ENCODE measurements around the gene SLC40A1.

Gene SLC40A1

DNA sequence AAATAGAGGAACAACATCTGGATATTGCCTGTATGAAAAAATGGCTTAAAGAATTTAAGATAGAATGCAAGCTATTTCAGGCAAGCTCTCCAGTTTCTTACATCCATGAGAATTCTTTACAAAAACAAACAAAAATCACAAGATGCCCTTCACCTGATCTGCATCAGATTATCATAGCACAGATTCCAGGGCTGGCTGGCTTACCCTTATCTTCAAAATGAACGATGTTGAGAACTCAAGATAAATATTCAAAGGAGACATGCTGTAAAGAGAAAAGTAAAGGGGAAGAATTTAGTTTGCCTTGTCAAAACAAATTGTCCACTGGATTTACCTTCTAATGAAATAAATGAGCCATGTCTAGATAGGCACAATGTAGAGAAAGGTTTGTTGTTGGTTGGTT lies 18.7 kb upstream of the SLC40A1 start:
- DNase-seq (ENCODE audit: low read depth), result no peak

- no peak for DNase-seq (ENCODE audit: low read depth)
Measured at GRCh38 chr2:189595417-189595816, 14.8 kb upstream of the SLC40A1 start.

DNA sequence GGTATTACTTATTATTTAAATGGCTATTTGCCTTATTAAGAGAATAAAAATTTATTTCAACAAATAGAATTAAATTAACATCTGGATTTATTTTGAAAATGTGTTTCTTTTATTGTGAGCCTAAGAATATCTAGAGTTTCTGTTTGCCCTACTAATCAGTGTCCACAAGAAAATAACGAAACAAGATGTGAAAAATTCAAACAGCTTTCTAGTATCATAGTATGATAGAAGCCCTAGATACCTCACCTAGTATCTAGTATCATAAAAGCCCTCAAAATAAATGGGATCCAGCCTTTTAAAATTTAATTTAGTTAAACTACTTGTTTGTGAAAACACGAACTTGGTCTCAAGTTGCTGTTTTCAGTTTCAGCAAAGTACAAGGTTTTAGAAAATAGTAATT lies 13.7 kb upstream of the SLC40A1 start:
- no peak for DNase-seq (ENCODE audit: low read depth)

- no peak for DNase-seq (ENCODE audit: low read depth)
Measured at GRCh38 chr2:189593115-189593514, 12.5 kb upstream of the SLC40A1 start.

- no peak for DNase-seq (ENCODE audit: low read depth)
Measured at GRCh38 chr2:189592353-189592984, 11.9 kb upstream of the SLC40A1 start.

DNA sequence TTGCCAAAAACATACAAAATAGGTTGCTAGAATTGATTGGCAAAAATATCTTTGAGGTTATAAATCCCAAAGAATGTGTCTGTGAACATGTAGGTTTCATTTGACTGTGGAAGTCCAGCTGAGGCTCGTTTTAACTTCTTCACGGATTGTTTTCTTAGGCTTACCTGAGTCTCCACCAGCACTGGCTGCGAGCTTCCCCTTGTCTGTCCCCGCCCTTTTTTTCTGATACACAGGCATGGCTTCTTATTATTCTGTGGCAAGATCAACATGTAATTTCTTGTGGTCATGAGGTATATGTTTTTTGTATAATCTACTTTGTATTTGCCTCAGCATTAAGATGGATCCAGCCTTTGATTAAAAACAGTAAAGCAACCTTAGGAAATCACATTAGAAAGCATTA lies 7.2 kb upstream of the SLC40A1 start:
- no peak for DNase-seq (ENCODE audit: low read depth)

DNA sequence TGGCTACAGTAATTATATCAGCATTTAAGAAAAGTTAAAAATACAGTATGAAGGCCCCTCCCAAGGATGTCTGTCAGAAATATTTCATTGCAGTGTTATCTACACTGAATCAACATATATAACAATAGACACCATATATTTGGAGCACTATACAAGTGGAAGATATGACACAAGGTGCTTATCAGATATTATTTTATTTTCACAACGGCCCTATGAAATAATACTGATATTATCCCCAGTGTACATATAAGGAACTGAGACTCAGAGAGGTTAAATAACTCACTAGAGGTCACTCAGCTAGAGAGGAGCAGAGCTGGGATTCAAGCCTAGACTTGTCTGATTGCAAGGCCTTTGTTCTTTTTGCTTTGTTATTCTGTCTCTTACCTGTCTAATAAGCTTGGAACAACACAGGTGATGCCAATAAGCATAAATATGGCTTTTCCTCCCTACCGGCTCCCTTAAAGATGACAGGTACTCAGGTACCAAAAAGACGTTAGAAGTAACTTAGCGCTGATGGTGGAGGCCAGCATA lies 4.7 kb upstream of the SLC40A1 start:
- DNase-seq (ENCODE audit: low read depth), result no peak

DNA sequence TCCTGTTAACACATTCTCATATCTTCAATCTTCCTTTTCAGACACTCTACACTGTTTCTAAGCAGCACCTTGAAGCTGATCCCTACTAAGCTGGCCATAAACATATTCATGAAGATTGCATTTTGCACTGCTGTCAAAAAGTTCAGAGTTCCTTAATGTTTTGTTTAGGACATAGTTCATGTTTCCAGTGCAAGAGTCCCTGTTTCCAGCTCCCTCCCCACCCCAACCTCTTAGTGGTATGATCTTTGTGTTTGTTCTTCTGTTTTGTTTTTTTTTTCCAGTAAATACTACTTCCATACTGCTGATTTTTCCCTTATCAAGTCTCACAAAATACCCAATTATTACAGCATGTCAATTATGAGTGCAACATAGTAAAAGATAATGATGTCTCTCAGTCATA lies 4.1 kb upstream of the SLC40A1 start:
- no peak for DNase-seq (ENCODE audit: low read depth)

- DNase-seq (ENCODE audit: low read depth), result no peak
Measured at GRCh38 chr2:189583227-189584198, 2.9 kb upstream of the SLC40A1 start.

DNA sequence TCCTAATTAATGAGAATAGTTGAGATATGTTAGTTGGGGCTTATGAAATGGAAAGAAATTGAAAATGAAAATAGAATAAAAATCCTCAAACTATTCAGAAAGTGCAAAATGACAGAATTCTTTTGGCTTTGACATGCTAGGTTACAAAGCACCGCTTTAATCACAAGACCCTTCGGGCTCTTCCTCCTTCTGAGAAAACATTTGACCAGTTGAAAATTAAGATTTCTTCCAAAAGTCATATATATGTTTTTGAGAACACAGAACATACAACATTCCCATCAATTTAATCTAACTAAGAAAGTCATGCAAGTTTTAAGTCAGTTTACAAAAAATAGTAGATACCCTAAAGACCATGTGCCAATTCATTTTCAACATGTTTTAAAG lies 2.2 kb upstream of the SLC40A1 start:
- no peak for DNase-seq (ENCODE audit: low read depth)

DNA sequence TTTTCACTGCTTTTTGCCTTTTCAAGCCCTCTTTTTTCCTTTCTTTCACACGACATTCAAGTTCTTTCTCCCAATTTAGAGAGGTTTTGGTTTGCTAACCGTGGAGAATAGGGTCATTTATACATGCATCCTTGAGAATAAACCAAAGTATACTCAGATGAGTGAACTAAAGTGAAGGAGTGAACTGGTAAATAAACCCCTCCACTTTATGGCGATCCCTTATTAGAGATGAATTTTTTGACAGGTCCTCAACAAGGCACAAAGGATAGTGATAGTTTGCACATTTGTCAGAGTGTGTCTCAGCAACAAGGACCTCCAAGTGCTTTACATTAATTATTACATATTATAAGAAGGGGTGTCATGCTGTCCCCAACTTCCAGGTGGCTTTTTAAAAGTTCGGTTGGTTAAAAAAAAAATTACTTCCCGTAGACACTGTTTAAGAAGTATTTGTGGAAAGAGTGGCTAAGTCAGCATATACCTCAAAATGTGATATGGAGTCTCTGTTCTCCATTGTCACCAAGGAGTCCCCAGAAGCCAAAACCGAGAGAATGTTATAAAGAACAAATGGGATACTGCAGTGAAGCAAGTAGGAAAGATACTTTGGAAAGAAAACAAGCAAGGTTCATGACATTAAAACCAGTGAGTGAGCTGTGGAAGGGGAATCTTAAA lies 1.7 kb upstream of the SLC40A1 start:
- no peak for DNase-seq (ENCODE audit: low read depth)

- peak; percentile 3 for DNase-seq (ENCODE audit: low read depth)
Measured at GRCh38 chr2:189581354-189582139, 961 bp upstream of the SLC40A1 start.

DNA sequence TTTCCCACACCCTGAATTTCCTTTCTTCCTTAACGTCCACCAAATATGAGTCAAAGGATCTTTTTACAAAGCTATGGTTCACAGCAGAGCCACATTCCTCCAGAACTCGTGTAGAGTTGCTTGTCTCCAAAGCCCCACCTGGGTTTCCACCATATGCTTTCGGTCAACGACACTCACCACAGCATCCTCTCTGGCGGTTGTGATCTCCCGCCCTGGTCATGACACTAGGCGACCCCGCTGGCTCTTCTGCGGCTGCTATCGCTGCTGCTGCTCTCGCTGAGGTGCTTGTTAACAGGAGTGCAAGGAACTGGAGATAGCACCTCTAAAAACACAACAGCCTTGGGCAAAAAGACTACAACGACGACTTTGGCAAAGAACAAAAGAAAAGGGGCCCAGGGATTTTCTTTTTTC lies 340 bp downstream of the SLC40A1 start:
- no peak for DNase-seq (ENCODE audit: low read depth)

- no peak for DNase-seq (ENCODE audit: low read depth)
Measured at GRCh38 chr2:189579585-189580186, 900 bp downstream of the SLC40A1 start.

GRCh38 chr2:189578272-189578950 lies 2.2 kb downstream of the SLC40A1 start:
- DNase-seq (ENCODE audit: low read depth), result no peak

GRCh38 chr2:189577121-189577520 lies 3.5 kb downstream of the SLC40A1 start:
- DNase-seq (ENCODE audit: low read depth), result no peak

- DNase-seq (ENCODE audit: low read depth), result no peak
Measured at GRCh38 chr2:189576396-189576795, 4.2 kb downstream of the SLC40A1 start.

DNA sequence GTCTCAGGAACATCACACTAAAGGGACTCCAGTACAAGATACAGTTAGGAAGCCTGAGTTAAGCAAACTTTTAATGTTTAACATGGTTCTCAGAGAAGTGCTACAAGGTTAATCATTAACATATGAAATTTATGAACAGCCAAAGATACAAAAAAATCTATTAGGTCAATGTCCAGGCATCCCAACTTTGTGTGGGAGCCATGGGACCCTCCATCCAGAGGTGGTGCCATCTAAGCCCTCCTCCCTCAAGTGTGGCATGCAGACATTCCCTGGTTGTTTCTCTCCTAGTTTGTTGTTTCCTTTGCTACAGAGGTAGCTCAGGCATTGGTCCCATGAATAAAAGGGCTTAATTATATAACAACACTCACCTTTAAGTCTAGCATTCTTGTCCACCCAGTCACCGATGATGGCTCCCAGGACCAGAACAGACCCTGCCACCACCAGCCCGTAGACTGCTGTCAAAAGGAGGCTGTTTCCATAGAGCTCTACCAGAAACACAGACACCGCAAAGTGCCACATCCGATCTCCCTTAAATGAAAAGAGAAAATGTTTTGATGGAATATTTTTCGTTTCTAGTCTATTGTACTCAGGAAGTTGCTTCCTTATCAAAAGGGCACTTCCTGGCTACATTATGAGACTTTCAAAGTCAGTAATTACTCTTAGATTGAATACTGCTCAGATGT lies 5.7 kb downstream of the SLC40A1 start:
- no peak for DNase-seq (ENCODE audit: low read depth)

DNA sequence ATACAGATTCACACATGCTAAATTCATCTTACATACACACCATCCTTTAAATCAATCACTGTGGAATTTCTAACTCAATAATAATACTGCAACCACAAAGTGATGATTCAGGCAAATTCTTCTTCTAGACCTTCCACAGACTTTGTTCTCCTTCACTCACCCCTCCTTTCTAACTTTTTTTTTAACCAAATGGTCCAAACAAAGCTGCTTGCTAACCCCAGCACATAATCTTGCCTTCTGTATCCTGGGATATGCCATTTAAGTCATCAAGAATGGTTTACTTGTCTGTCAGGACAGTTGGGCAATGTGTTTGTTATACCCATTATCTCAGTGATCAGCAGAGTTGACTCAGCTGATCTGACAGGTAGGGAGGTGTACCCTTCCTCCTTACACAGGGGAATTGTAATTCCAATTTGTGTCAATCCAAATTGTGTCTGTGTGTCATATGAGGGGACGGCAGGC lies 10.0 kb downstream of the SLC40A1 start:
- no peak for DNase-seq (ENCODE audit: low read depth)

GRCh38 chr2:189569295-189569910 lies 11.2 kb downstream of the SLC40A1 start:
- no peak for DNase-seq (ENCODE audit: low read depth)
